ENCODE measurements around the gene SPHK2.

DNA sequence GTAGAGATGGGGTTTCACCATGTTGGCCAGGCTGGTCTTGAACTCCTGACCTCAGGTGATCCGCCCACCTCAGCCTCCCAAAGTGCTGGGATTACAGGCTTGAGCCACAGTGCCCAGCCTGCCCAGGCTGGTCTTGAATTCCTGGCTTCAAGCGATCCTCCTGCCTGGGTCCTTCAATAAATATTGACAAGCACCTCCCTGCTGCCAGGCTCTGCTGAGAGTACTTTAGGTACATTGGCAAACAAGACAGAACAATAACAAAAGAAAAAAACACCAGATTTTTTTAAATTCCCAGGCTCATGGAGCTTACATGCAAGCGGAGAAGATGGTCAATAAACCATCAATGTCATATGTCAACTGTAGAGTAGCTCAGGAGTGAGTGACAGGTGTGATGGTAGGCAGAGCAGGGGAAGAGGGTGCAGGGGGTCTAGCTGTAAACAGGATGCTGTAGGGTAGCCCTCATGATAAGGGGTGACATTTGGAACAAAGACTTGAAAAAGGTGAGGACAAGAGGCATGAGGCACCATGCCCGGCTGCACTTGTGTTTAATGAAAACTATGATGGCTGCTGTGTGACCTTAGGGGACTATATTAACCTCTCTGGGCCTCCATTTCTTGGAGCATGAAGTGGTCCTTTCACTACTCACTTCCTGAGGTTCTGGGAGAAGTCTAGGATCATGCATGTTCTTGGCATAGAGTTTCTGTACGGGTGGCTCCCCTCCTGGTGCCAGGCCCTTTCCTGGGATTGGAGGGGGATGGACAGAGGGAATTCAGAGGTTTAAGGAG, 47.7 kb upstream of the SPHK2 start:
- TF ChIP-seq POLR2A (IDR thresholded peaks at IDR 0.05; ENCODE audit: low read length) (no peak), GATA1 (IDR thresholded peaks at IDR 0.05; ENCODE audit: low read depth, low read length) (no peak)
